Measurements from ENCODE around the gene TNK2.

DNA sequence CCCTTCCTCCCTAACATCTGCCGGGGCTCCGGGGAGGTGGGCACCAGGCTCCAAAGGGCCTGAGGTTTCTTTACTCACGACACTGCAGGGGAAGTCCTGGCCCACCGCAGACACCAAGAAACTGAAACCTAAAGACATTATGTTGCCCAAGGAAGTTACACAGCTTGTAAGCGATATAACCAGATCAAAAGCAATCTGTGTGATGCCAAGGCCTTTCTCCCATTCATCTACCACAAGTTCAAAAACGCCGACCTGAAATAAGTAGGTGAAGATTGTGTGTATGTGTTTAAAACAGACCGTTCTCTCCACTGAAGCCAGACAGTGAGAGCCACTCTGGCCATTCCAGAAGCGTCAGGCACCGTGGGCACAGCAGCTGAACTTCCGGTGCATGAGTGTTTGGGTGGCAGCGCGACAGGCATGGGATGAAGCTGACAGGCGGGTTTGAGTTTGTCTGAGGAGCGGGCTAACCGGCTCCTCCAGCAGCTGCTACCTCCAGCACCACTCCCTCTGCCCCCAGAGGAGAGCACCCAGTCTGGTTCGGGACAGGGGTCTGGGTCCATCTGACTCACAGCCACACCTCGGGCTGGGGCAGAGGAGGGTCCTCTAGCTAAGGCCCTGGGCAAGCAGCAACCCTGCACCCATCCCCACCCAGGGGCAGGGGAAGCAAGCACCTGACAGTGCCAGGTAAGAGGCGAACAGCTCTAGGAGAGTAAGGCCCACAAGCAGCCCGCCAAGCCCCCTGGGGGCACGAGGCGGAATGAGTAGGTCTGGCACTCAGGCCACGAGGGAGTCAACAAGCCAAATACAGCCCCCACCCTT lies 1.3 kb downstream of the TNK2 start:
- TF ChIP-seq, protein P1, sequence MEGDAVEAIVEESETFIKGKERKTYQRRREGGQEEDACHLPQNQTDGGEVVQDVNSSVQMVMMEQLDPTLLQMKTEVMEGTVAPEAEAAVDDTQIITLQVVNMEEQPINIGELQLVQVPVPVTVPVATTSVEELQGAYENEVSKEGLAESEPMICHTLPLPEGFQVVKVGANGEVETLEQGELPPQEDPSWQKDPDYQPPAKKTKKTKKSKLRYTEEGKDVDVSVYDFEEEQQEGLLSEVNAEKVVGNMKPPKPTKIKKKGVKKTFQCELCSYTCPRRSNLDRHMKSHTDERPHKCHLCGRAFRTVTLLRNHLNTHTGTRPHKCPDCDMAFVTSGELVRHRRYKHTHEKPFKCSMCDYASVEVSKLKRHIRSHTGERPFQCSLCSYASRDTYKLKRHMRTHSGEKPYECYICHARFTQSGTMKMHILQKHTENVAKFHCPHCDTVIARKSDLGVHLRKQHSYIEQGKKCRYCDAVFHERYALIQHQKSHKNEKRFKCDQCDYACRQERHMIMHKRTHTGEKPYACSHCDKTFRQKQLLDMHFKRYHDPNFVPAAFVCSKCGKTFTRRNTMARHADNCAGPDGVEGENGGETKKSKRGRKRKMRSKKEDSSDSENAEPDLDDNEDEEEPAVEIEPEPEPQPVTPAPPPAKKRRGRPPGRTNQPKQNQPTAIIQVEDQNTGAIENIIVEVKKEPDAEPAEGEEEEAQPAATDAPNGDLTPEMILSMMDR (IDR thresholded peaks at IDR 0.05; ENCODE audit: low read length), result peak; percentile 58
- no peak for TF ChIP-seq EZH2 (IDR thresholded peaks at IDR 0.05; ENCODE audit: borderline replicate concordance, low read length)
